MCF 10A (cell line): Measurements from ENCODE around the gene RNASEL. TPM values are rescaled to one million over a fixed set of nuclear protein-coding genes. Genes with fewer than 3 reads are reported as not detected.

Source experiments
- BruUV-seq: library from RNA; stranded (reverse); fragments of 400-500 nt; replicated peaks from 2 replicates; lab custom pipeline; 2021; lab: Mats Ljungman, UMichigan
- CTCF ChIA-PET: fragments of 300-600 bp; sonication (Branson Sonifier 250); formaldehyde crosslinking; extraction: SDS; loops from one replicate; lab custom pipeline; 2021; ENCODE audit warnings: antibody characterized with exemption, inconsistent platforms; lab: Yijun Ruan, JAX
- POLR2A ChIA-PET: fragments of 300-600, 350-650 bp; sonication (Branson Sonifier 250); formaldehyde crosslinking; extraction: SDS; loops from one replicate; lab custom pipeline; 2020; ENCODE audit warnings: antibody characterized with exemption, inconsistent platforms; lab: Yijun Ruan, JAX
- DNase-seq: peaks from one replicate; pipeline ENCODE4 v3.0.0-alpha.2; 2018; ENCODE audit not compliant: unreplicated experiment
- H3K27ac Mint-ChIP-seq: one replicate; pipeline ENCODE4 v1.8.0; 2022; ENCODE audit warnings: mild to moderate bottlenecking, low read depth, mixed read lengths; ENCODE audit not compliant: unreplicated experiment
- H3K27me3 Mint-ChIP-seq: one replicate; pipeline ENCODE4 v1.8.0; 2022; ENCODE audit warnings: mixed read lengths; ENCODE audit not compliant: insufficient read depth, unreplicated experiment
- H3K36me3 Mint-ChIP-seq: one replicate; pipeline ENCODE4 v1.8.0; 2022; ENCODE audit warnings: mild to moderate bottlenecking, moderate library complexity, mixed read lengths; ENCODE audit not compliant: insufficient read depth, unreplicated experiment
- H3K4me1 Mint-ChIP-seq: one replicate; pipeline ENCODE4 v1.8.0; 2022; ENCODE audit warnings: mixed read lengths; ENCODE audit not compliant: insufficient read depth, unreplicated experiment
- H3K4me3 Mint-ChIP-seq: one replicate; pipeline ENCODE4 v1.8.0; 2022; ENCODE audit warnings: mild to moderate bottlenecking, moderate library complexity, mixed read lengths; ENCODE audit not compliant: unreplicated experiment
- H3K9me3 Mint-ChIP-seq: one replicate; pipeline ENCODE4 v1.8.0; 2022; ENCODE audit warnings: mixed read lengths; ENCODE audit not compliant: unreplicated experiment
- intact Hi-C: fragments of 100-400 bp; cut with micrococcal nuclease; formaldehyde crosslinking; loops from 2 replicates; pipeline ENCODE4 v1.14.1; 2022
- total RNA-seq: library from RNA; stranded (reverse); gene quantifications from 2 replicates; pipeline ENCODE4 v1.2.3, GENCODE V29; 2022
- TF ChIP-seq, protein P1 (sequence below): fragments of 200-600 bp; IDR thresholded peaks from one replicate; pipeline ENCODE4 v1.8.0; 2022; ENCODE audit warnings: antibody characterized with exemption, mild to moderate bottlenecking; ENCODE audit not compliant: unreplicated experiment

RNASEL gene
- total RNA-seq, 1 experiment from 2014 or later: 4.2 TPM

DNA sequence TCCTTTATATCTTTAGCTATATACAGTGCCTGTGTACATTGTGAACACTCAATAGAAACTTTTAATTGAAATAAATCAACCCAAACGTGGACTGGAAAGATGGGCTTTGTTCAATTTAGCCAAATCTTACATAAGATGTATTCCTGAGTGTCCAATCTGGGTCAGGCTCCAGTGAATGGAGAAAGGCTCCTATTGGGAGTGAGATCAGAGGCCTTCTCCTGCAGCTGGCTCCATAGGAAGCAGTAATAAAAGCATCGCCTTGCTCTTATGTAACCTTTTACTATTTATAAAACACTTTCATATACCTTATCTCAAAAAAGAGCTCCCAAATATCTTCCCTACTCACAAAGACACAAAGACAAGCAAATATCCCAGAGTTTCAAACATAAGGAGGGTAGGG, 40.0 kb upstream of the RNASEL start:
- Mint-ChIP-seq H3K9me3 (no peaks in the 10 kb centered on the region), H3K36me3 (no peaks in the 10 kb centered on the region), H3K27ac (peak overlapping the region; percentile 4), H3K4me3 (no peak overlapping the region), H3K27me3 (no peaks in the 10 kb centered on the region), H3K4me1 (peaks cover 35% of the 10 kb centered on the region)
- intact Hi-C loops: no loop called here
- ChIA-PET CTCF (interaction anchor here (0.5 to 8.2 kb wide), 6 partner anchors 10 to 154 kb away, joined by 3 to 42 read pairs (median 4); no protein-coding TSS in a partner anchor), POLR2A (interaction anchor here (0.6 to 2.7 kb wide), 3 partner anchors 11 to 488 kb away, joined by 3 to 9 read pairs (median 3); no protein-coding TSS in a partner anchor)
- no TSS peak for BruUV-seq
- no peak for DNase-seq
- TF ChIP-seq, protein P1, sequence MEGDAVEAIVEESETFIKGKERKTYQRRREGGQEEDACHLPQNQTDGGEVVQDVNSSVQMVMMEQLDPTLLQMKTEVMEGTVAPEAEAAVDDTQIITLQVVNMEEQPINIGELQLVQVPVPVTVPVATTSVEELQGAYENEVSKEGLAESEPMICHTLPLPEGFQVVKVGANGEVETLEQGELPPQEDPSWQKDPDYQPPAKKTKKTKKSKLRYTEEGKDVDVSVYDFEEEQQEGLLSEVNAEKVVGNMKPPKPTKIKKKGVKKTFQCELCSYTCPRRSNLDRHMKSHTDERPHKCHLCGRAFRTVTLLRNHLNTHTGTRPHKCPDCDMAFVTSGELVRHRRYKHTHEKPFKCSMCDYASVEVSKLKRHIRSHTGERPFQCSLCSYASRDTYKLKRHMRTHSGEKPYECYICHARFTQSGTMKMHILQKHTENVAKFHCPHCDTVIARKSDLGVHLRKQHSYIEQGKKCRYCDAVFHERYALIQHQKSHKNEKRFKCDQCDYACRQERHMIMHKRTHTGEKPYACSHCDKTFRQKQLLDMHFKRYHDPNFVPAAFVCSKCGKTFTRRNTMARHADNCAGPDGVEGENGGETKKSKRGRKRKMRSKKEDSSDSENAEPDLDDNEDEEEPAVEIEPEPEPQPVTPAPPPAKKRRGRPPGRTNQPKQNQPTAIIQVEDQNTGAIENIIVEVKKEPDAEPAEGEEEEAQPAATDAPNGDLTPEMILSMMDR: no peak

DNA sequence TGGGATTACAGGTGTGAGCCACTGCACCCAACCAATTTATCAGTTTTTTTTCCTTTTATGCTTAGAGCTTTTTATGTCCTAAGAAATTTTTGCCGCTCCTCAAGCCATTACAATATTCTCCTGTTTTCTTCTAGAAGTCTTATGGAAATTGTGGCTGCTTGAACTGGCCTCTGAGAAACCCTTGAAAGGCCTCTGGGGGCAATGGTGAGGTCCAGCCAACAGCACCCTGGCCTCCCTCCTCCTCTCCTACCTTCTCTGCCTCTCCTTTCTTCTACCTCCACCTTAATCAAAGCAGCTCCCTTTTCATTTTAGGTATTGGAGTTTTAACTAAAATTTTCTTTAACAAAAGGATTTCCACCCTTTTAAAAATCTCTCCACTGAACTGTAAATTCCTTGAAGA, 39.6 kb upstream of the RNASEL start:
- DNase-seq: no peak
- intact Hi-C loops: no loop called here
- no peaks in the 10 kb centered on the region for H3K9me3 Mint-ChIP-seq
- ChIA-PET POLR2A (interaction anchor here (1.4 to 2.7 kb wide), 3 partner anchors 10 to 25 kb away, joined by 3 to 9 read pairs (median 4); no protein-coding TSS in a partner anchor), CTCF (interaction anchor here (0.8 to 8.2 kb wide), 5 partner anchors 10 to 155 kb away, joined by 3 to 42 read pairs (median 4); no protein-coding TSS in a partner anchor)
- BruUV-seq: no TSS peak
- H3K36me3 Mint-ChIP-seq: no peaks in the 10 kb centered on the region
- H3K4me3 Mint-ChIP-seq: no peak overlapping the region
- no peak overlapping the region for H3K27ac Mint-ChIP-seq
- H3K27me3 Mint-ChIP-seq: no peaks in the 10 kb centered on the region
- H3K4me1 Mint-ChIP-seq: peaks cover 35% of the 10 kb centered on the region
- TF ChIP-seq, protein P1: no peak

DNA sequence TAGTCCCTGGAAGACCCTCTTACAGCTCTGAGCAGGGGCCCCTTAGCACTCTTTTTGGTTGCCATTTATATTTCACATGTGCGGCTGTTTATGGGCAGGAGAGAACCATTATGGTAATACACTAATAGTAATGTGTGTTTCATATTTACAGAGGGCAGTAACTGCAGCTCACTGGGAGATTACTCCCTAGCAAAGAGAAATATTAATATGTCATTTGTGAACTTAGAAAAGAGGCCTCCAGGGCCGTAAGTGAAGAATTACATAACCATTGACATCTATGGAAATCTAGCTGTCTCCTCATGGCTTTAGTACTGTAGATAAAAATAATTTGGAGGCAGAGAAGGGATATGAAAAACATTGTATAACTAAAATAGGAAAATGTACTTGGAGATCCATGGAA, 38.6 kb upstream of the RNASEL start:
- no TSS peak for BruUV-seq
- H3K4me3 Mint-ChIP-seq: no peak overlapping the region
- ChIA-PET CTCF (interaction anchor here (0.7 to 8.2 kb wide), 3 partner anchors 9 to 156 kb away, joined by 3 to 42 read pairs (median 6); no protein-coding TSS in a partner anchor), POLR2A (interaction anchor here (1.6 to 2.2 kb wide), 3 partner anchors 11 to 24 kb away, joined by 4 to 12 read pairs (median 6); no protein-coding TSS in a partner anchor)
- intact Hi-C loops: no loop called here
- no peak overlapping the region for H3K27ac Mint-ChIP-seq
- peaks cover 45% of the 10 kb centered on the region for H3K4me1 Mint-ChIP-seq
- H3K36me3 Mint-ChIP-seq: no peaks in the 10 kb centered on the region
- DNase-seq: no peak
- H3K9me3 Mint-ChIP-seq: no peaks in the 10 kb centered on the region
- TF ChIP-seq, protein P1: no peak
- H3K27me3 Mint-ChIP-seq: no peaks in the 10 kb centered on the region

DNA sequence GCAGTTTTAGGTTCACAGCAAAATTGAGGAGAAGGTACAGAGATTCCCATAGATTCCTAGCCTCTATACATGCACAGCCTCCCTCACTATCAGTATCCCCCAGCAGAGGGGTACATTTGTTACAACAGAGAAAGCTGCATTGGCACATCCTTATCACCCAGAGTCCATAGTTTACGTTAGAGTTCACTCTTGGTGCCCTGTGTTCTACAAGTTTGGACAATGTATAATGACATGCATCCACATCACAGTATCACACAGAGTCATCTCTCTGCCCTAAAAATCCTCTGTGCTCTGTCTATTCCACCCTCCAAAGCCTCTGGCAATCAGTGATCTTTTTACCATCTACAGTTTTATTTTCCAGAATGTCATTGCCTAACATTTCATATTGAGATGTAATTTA, 37.5 kb upstream of the RNASEL start:
- no TSS peak for BruUV-seq
- Mint-ChIP-seq H3K27ac (peak overlapping the region; percentile 68), H3K27me3 (no peaks in the 10 kb centered on the region), H3K9me3 (peaks cover under 1% of the 10 kb centered on the region), H3K4me1 (peaks cover 47% of the 10 kb centered on the region), H3K36me3 (no peaks in the 10 kb centered on the region), H3K4me3 (no peak overlapping the region)
- DNase-seq: no peak
- intact Hi-C loops: no loop called here
- ChIA-PET CTCF (interaction anchor here (0.6 to 8.2 kb wide), 4 partner anchors 18 to 842 kb away, joined by 3 to 42 read pairs (median 4); no protein-coding TSS in a partner anchor), POLR2A (interaction anchor here (1.4 to 2.2 kb wide), 4 partner anchors 10 to 22 kb away, joined by 4 to 12 read pairs (median 6); partner anchors contain the start of gene RGS16)
- TF ChIP-seq, protein P1: no peak
